Loucy (cell line): Measurements from ENCODE around the gene PDGFC.

ENCODE experiments used
- CTCF ChIP-seq: fragments of 200-600 bp; sonication (generic); conservative IDR thresholded peaks from 2 replicates; pipeline ENCODE4 v1.5.1; 2014; ENCODE audit warnings: mild to moderate bottlenecking, antibody characterized with exemption, low read length
- EZH2phosphoT487 ChIP-seq: fragments of 200-600 bp; IDR thresholded peaks from 2 replicates; pipeline ENCODE4 v1.6.1; 2018; ENCODE audit warnings: antibody characterized with exemption, mild to moderate bottlenecking, moderate library complexity, borderline replicate concordance

GRCh38 chr4:157005193-157005592 lies 33.6 kb upstream of the PDGFC start:
- TF ChIP-seq CTCF, result no peak
- TF ChIP-seq EZH2phosphoT487, result no peak
